22Rv1 (cell line): Measurements from ENCODE around the gene CTAGE15.
"Not testable (repeated sequence)": the region's sequence is repeated elsewhere in the genome, so short reads cannot be mapped to it uniquely, and the experiment has no call there.

Source experiments
- CTCF ChIP-seq: fragments of 450-650 bp; IDR thresholded peaks from 2 replicates; pipeline ENCODE4 v1.5.1; 2017; ENCODE audit warnings: mild to moderate bottlenecking
- ZFX ChIP-seq: fragments of 450-650 bp; IDR thresholded peaks from 2 replicates; pipeline ENCODE4 v1.6.1; 2017; ENCODE audit warnings: antibody characterized with exemption, borderline replicate concordance

GRCh38 chr7:143588183-143588582 lies 16.6 kb downstream of the CTAGE15 start:
- not testable (repeated sequence) for TF ChIP-seq CTCF, ZFX
